SK-N-SH (cell line): ENCODE results near the gene TMEM140. TPM values are rescaled to one million over a fixed set of nuclear protein-coding genes. Genes with fewer than 3 reads are reported as not detected.

Experiments
- CTCF ChIA-PET: fragments of 300-600, 350-600 bp; formaldehyde crosslinking; extraction: SDS; loops from one replicate; lab custom pipeline; 2021; lab: Yijun Ruan, JAX
- POLR2A ChIA-PET: fragments of 350-600 bp; sonication (Branson Sonifier 250); formaldehyde crosslinking; extraction: SDS; loops from one replicate; lab custom pipeline; 2020; ENCODE audit warnings: antibody characterized with exemption, inconsistent platforms; lab: Yijun Ruan, JAX
- DNase-seq: peaks from one replicate; pipeline ENCODE4 v3.0.0; 2012
- H2AFZ ChIP-seq: fragments of 200-600 bp; sonication (generic); 2 replicates; pipeline ENCODE4 v1.8.1; 2016; ENCODE audit warnings: antibody characterized with exemption, mild to moderate bottlenecking, low read depth
- H3F3A ChIP-seq: fragments of 200-600 bp; sonication (generic); replicated peaks from 2 replicates; pipeline ENCODE3; 2016; ENCODE audit warnings: antibody characterized with exemption, mild to moderate bottlenecking; ENCODE audit not compliant: insufficient read depth
- H3K27ac ChIP-seq, 2 experiments: fragments of 200-500 bp in 1 of 2; fragments of 200-600 bp in 1 of 2; sonication (Bioruptor generic) in 1 of 2; sonication (generic), shearing (Covaris generic) in 1 of 2; 2 replicates each; pipeline versions ENCODE4 v1.5.1 to v1.6.1; 2014 to 2016; ENCODE audit warnings: low read depth in 2 of 2, inconsistent platforms in 1 of 2, low read length in 1 of 2, mild to moderate bottlenecking in 1 of 2, mixed read lengths in 1 of 2
- H3K27me3 ChIP-seq: fragments of 200-600 bp; sonication (generic), shearing (Covaris generic); 2 replicates; pipeline ENCODE4 v1.6.1; 2016; ENCODE audit warnings: mixed run types; ENCODE audit not compliant: insufficient read depth
- H3K36me3 ChIP-seq, 2 experiments: fragments of 200-500 bp in 1 of 2; fragments of 200-600 bp in 1 of 2; sonication (Bioruptor generic) in 1 of 2; sonication (generic) in 1 of 2; replicated peaks in 1 of 2; 2 replicates each; pipeline versions ENCODE3 to v1.5.1; 2014 to 2016; ENCODE audit warnings: low read length in 1 of 2, mild to moderate bottlenecking in 1 of 2; ENCODE audit not compliant: insufficient read depth in 2 of 2, control insufficient read depth in 1 of 2
- H3K4me1 ChIP-seq, 2 experiments: fragments of 200-500 bp in 1 of 2; fragments of 200-600 bp in 1 of 2; sonication (Bioruptor generic) in 1 of 2; sonication (generic), shearing (Covaris generic) in 1 of 2; 2 replicates each; pipeline versions ENCODE4 v1.5.1 to v1.6.1; 2014 to 2016; ENCODE audit warnings: low read depth in 1 of 2, low read length in 1 of 2, mixed run types in 1 of 2; ENCODE audit not compliant: insufficient read depth in 2 of 2, control insufficient read depth in 1 of 2
- H3K4me2 ChIP-seq: fragments of 200-600 bp; sonication (generic), shearing (Covaris generic); 2 replicates; pipeline ENCODE4 v1.6.1; 2017; ENCODE audit warnings: mixed run types
- H3K4me3 ChIP-seq, 2 experiments: fragments of 200-500 bp in 1 of 2; fragments of 200-600 bp in 1 of 2; sonication (Bioruptor generic) in 1 of 2; sonication (generic), shearing (Covaris generic) in 1 of 2; 2 replicates each; pipeline versions ENCODE4 v1.5.1 to v1.8.1; 2014 to 2016; ENCODE audit warnings: low read depth in 2 of 2, inconsistent platforms in 1 of 2, low read length in 1 of 2, mild to moderate bottlenecking in 1 of 2, mixed read lengths in 1 of 2, moderate library complexity in 1 of 2
- H3K79me2 ChIP-seq: fragments of 200-600 bp; sonication (generic); 2 replicates; pipeline ENCODE4 v1.8.1; 2017; ENCODE audit warnings: mild to moderate bottlenecking; ENCODE audit not compliant: insufficient read depth
- H3K9ac ChIP-seq: fragments of 200-600 bp; sonication (generic); 2 replicates; pipeline ENCODE4 v1.6.1; 2017; ENCODE audit warnings: mixed run types
- H3K9me2 ChIP-seq: fragments of 200-600 bp; sonication (generic); 2 replicates; pipeline ENCODE4 v1.6.1; 2017; ENCODE audit warnings: mixed run types
- H3K9me3 ChIP-seq: fragments of 200-600 bp; sonication (generic); 2 replicates; pipeline ENCODE4 v1.6.1; 2017; ENCODE audit warnings: mixed run types, mild to moderate bottlenecking, moderate library complexity
- H4K20me1 ChIP-seq: fragments of 200-600 bp; sonication (generic); 2 replicates; pipeline ENCODE4 v1.6.1; 2017; ENCODE audit warnings: mild to moderate bottlenecking, mixed run types; ENCODE audit not compliant: insufficient read depth
- CHD2 ChIP-seq: fragments of 150-350 bp; IDR thresholded peaks from 2 replicates; pipeline ENCODE4 v1.6.1; 2018; ENCODE audit warnings: low read length; ENCODE audit not compliant: partially characterized antibody
- ELF1 ChIP-seq: IDR thresholded peaks from 2 replicates; pipeline ENCODE4 v1.4.0; 2012
- EP300 ChIP-seq, 2 experiments: IDR thresholded peaks; 2 replicates each; pipeline versions ENCODE4 v1.4.0 to v1.6.1; 2012; ENCODE audit warnings: borderline replicate concordance in 1 of 2, low read depth in 1 of 2, low read length in 1 of 2
- FOXJ3 ChIP-seq: sonication (generic); formaldehyde crosslinking; IDR thresholded peaks from 2 replicates; pipeline ENCODE4 v1.5.1; 2020; ENCODE audit warnings: mild to moderate bottlenecking, missing genetic modification reagents
- FOXM1 ChIP-seq: IDR thresholded peaks from 2 replicates; pipeline ENCODE4 v1.4.0; 2012; ENCODE audit warnings: low read depth, mild to moderate bottlenecking
- IRF3 ChIP-seq: fragments of 150-350 bp; IDR thresholded peaks from 2 replicates; pipeline ENCODE4 v1.6.1; 2016; ENCODE audit warnings: mild to moderate bottlenecking, low read depth, low read length
- MEF2A ChIP-seq: IDR thresholded peaks from 2 replicates; pipeline ENCODE4 v1.4.0; 2012; ENCODE audit warnings: low read depth, borderline replicate concordance
- NFIC ChIP-seq: IDR thresholded peaks from 2 replicates; pipeline ENCODE4 v1.4.0; 2012; ENCODE audit warnings: borderline replicate concordance
- RCOR1 ChIP-seq: fragments of 150-350 bp; IDR thresholded peaks from 2 replicates; pipeline ENCODE4 v1.6.1; 2017; ENCODE audit warnings: antibody characterized with exemption, low read length
- TCF12 ChIP-seq: IDR thresholded peaks from 2 replicates; pipeline ENCODE4 v1.4.0; 2012
- TEAD4 ChIP-seq: IDR thresholded peaks from 2 replicates; pipeline ENCODE4 v1.4.0; 2012; ENCODE audit warnings: mild to moderate bottlenecking, borderline replicate concordance; ENCODE audit not compliant: insufficient read depth
- YY1 ChIP-seq: IDR thresholded peaks from 2 replicates; pipeline ENCODE4 v1.4.0; 2012; ENCODE audit warnings: low read depth, mild to moderate bottlenecking
- ZBTB33 ChIP-seq: IDR thresholded peaks from 2 replicates; pipeline ENCODE4 v1.4.0; 2012; ENCODE audit warnings: low read depth, borderline replicate concordance
- WGBS: methylation state at CpG from one replicate; pipeline ENCODE4 v1.1.6; 2017; ENCODE audit warnings: low lambda C conversion rate; 5-methylcytosine and 5-hydroxymethylcytosine counted together
- polyA plus RNA-seq, 3 experiments: library from polyadenylated mRNA; depleted of rRNA; stranded (reverse); fragments of >200 nt; gene quantifications; 2 replicates each; pipeline ENCODE4 v1.2.3, GENCODE V29; 2012
- TF ChIP-seq, protein P1 (sequence below): IDR thresholded peaks from 2 replicates; pipeline ENCODE4; 2012
- TF ChIP-seq, protein P2 (sequence below): fragments of 200-600 bp; sonication (generic); IDR thresholded peaks from 2 replicates; pipeline ENCODE4 v1.6.1; 2017; ENCODE audit warnings: antibody characterized with exemption, mild to moderate bottlenecking, moderate library complexity

TMEM140 gene
- polyA plus RNA-seq, 1 of the 3 experiments (the other 2 are of a cell fraction), result 0.12 TPM

DNA sequence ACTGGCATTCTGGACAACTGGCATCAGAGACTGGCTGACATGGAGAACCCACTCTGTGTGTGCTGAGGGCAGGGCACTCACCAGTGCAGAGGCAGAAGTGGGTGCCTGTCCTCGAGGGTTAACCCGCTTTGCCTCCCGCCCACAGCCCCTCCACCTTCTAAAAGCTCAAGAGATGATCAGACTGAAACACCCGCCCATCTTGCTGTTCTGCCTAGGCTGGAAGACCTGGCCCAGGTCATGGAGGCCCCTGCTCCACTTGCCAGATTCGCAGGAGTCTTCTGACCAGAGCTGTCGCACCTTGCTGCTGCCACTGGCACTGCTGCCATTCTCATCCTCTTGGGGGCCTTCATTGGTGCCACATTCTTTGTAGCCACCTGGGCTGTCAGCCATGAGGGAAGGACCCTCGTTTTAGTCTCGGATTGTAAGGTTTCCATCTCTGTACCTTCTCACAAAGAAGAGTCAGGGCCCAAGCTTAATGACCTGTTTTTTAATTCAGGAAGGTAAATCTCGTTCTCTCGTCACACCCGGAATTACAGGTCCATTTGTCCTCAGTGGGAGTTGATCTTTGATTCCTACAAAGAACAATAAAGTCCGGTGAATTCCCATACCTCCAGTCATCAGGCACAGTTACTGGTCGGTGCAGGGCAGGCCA, 20.7 kb downstream of the TMEM140 start:
- Histone ChIP-seq H3K27ac (no peak overlapping the region), H2AFZ (no peak overlapping the region), H3K9me3 (no peaks in the 10 kb centered on the region), H3K9me2 (no peaks in the 10 kb centered on the region), H3K4me2 (peak overlapping the region; percentile 98), H3K79me2 (peaks cover 30% of the 10 kb centered on the region), H3K9ac (no peak overlapping the region), H3K27me3 (no peaks in the 10 kb centered on the region), H3K4me1 (peaks cover 3 to 24% of the 10 kb centered on the region in 2 experiments; a peak in 3 of 4 replicates), H3K4me3 (no peak overlapping the region; a peak in 1 of 4 replicates), H3F3A (peaks cover 13% of the 10 kb centered on the region), H3K36me3 (peaks cover 35 to 48% of the 10 kb centered on the region in 2 experiments), H4K20me1 (no peaks in the 10 kb centered on the region)
- ChIA-PET POLR2A (no interaction called here), CTCF (interaction anchor here (0.6 to 3.4 kb wide), 12 partner anchors 10 to 1082 kb away, joined by 3 to 36 read pairs (median 3); no protein-coding TSS in a partner anchor)
- no peak for DNase-seq
- WGBS, result 97% methylated on average over 13 of the region's 13 CpGs
- TF ChIP-seq FOXM1 (no peak), TCF12 (no peak), TEAD4 (no peak), NFIC (no peak), CHD2 (no peak), RCOR1 (no peak), MEF2A (no peak), ELF1 (no peak), IRF3 (no peak), ZBTB33 (no peak), YY1 (no peak), FOXJ3 (CRISPR knock-in tag) (no peak), EP300 (IDR thresholded peaks at IDR 0.05; ENCODE audit: borderline replicate concordance in 1 of 2, low read depth in 1 of 2, low read length in 1 of 2) (no peak)
- TF ChIP-seq, protein P1, sequence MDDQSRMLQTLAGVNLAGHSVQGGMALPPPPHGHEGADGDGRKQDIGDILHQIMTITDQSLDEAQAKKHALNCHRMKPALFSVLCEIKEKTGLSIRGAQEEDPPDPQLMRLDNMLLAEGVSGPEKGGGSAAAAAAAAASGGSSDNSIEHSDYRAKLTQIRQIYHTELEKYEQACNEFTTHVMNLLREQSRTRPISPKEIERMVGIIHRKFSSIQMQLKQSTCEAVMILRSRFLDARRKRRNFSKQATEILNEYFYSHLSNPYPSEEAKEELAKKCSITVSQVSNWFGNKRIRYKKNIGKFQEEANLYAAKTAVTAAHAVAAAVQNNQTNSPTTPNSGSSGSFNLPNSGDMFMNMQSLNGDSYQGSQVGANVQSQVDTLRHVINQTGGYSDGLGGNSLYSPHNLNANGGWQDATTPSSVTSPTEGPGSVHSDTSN, result no peak
- TF ChIP-seq, protein P2, sequence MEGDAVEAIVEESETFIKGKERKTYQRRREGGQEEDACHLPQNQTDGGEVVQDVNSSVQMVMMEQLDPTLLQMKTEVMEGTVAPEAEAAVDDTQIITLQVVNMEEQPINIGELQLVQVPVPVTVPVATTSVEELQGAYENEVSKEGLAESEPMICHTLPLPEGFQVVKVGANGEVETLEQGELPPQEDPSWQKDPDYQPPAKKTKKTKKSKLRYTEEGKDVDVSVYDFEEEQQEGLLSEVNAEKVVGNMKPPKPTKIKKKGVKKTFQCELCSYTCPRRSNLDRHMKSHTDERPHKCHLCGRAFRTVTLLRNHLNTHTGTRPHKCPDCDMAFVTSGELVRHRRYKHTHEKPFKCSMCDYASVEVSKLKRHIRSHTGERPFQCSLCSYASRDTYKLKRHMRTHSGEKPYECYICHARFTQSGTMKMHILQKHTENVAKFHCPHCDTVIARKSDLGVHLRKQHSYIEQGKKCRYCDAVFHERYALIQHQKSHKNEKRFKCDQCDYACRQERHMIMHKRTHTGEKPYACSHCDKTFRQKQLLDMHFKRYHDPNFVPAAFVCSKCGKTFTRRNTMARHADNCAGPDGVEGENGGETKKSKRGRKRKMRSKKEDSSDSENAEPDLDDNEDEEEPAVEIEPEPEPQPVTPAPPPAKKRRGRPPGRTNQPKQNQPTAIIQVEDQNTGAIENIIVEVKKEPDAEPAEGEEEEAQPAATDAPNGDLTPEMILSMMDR, result no peak
